ENCODE measurements around the gene SLC25A25.
"Not testable (repeated sequence)": the region's sequence is repeated elsewhere in the genome, so short reads cannot be mapped to it uniquely, and the experiment has no call there.

SLC25A25 gene

DNA sequence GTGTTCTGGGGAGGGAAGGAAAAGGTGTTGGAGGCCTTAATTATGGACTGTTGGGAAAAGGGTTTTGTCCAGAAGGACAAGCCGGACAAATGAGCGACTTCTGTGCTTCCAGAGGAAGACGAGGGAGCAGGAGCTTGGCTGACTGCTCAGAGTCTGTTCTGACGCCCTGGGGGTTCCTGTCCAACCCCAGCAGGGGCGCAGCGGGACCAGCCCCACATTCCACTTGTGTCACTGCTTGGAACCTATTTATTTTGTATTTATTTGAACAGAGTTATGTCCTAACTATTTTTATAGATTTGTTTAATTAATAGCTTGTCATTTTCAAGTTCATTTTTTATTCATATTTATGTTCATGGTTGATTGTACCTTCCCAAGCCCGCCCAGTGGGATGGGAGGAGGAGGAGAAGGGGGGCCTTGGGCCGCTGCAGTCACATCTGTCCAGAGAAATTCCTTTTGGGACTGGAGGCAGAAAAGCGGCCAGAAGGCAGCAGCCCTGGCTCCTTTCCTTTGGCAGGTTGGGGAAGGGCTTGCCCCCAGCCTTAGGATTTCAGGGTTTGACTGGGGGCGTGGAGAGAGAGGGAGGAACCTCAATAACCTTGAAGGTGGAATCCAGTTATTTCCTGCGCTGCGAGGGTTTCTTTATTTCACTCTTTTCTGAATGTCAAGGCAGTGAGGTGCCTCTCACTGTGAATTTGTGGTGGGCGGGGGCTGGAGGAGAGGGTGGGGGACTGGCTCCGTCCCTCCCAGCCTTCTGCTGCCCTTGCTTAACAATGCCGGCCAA lies 40.4 kb downstream of the SLC25A25 start:
- TF ChIP-seq, protein P1, sequence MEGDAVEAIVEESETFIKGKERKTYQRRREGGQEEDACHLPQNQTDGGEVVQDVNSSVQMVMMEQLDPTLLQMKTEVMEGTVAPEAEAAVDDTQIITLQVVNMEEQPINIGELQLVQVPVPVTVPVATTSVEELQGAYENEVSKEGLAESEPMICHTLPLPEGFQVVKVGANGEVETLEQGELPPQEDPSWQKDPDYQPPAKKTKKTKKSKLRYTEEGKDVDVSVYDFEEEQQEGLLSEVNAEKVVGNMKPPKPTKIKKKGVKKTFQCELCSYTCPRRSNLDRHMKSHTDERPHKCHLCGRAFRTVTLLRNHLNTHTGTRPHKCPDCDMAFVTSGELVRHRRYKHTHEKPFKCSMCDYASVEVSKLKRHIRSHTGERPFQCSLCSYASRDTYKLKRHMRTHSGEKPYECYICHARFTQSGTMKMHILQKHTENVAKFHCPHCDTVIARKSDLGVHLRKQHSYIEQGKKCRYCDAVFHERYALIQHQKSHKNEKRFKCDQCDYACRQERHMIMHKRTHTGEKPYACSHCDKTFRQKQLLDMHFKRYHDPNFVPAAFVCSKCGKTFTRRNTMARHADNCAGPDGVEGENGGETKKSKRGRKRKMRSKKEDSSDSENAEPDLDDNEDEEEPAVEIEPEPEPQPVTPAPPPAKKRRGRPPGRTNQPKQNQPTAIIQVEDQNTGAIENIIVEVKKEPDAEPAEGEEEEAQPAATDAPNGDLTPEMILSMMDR (IDR thresholded peaks at IDR 0.05; ENCODE audit: low read depth, low read length) = no peak
- no peak overlapping the region for H3K4me3 ChIP-seq (ENCODE audit: low read depth, low read length)

DNA sequence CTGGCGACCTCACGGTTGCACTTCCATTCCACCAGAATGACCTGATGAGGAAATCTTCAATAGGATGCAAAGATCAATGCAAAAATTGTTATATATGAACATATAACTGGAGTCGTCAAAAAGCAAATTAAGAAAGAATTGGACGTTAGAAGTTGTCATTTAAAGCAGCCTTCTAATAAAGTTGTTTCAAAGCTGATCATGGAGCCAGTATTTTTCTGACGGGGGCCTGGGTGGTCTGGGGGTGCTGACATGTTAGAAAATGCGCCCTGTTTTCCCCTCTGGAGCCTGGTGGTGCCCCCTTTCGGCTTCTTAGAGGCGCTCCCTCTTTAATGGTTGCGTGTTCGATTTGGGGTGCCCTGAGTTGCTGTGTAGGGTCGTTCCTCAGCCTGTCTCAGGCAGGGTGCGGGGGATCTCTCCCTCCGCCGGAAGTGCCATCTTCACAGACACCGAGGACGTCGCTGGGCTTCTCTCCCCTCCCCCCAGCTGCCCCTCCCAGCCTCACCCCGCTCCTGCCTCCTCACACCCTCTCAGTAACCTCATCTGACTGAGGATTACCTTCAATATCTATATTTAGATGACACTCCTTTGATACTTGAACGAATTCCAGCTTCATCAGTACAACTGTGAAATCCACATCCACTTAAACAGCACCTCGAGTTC lies 41.1 kb downstream of the SLC25A25 start:
- H3K4me3 ChIP-seq (ENCODE audit: low read depth, low read length) = no peak overlapping the region
- TF ChIP-seq, protein P1 (IDR thresholded peaks at IDR 0.05; ENCODE audit: low read depth, low read length) = no peak

DNA sequence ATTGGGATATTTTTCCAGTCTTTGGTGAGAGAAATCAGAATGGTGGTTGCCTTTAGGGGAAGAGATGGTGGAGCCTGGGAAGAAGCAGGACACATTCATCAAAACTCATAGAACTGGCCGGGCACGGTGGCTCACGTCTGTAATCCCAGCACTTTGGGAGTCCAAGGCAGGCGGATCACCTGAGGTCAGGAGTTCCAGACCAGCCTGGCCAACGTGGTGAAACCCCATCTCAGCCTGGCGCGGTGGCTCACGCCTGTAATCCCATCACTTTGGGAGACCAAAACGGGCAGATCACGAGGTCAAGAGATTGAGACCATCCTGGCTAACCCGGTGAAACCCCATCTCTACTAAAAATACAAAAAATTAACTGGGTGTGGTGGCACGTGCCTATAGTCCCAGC lies 43.7 kb downstream of the SLC25A25 start:
- H3K4me3 ChIP-seq (ENCODE audit: low read depth, low read length) = not testable (repeated sequence)

DNA sequence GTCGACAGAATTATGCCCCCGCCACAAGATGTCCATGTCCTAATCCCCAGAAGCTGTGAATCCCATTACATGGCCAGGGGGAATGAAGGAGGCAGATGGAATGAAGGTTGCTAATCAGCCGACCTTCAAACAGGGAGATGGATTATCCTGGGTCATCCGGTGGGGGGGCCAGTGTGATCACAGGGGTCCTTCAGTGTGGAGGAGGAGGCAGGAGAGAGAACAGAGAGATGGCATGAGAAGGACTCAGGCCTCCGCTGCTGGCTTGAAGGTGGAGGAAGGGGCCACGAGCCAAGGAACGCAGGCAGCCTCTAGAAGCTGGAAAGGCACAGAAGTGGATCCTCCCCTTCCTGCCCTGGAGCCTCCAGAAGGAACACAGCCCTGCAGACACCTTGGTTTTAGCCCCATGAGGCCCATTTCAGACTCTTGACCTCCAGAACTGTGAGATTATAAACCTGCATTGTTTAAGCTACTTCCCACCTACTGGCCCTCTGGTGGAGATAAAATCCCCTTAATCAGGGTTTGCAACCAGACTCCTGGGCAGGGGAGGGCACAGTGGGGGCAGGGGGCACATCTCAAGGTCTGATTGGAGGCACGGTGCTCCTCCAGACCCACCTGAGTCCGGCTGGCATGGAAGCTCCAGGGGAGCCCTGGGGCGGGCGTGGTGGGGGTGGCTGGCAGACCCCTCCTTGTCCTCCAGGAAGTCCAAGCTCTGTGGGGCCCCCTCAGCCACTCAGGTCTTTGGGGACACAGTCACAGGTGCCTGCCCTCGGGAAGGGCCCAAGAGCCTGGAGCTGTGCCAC lies 45.7 kb downstream of the SLC25A25 start:
- TF ChIP-seq, protein P1 (IDR thresholded peaks at IDR 0.05; ENCODE audit: low read depth, low read length) = no peak
- H3K4me3 ChIP-seq (ENCODE audit: low read depth, low read length) = no peak overlapping the region

DNA sequence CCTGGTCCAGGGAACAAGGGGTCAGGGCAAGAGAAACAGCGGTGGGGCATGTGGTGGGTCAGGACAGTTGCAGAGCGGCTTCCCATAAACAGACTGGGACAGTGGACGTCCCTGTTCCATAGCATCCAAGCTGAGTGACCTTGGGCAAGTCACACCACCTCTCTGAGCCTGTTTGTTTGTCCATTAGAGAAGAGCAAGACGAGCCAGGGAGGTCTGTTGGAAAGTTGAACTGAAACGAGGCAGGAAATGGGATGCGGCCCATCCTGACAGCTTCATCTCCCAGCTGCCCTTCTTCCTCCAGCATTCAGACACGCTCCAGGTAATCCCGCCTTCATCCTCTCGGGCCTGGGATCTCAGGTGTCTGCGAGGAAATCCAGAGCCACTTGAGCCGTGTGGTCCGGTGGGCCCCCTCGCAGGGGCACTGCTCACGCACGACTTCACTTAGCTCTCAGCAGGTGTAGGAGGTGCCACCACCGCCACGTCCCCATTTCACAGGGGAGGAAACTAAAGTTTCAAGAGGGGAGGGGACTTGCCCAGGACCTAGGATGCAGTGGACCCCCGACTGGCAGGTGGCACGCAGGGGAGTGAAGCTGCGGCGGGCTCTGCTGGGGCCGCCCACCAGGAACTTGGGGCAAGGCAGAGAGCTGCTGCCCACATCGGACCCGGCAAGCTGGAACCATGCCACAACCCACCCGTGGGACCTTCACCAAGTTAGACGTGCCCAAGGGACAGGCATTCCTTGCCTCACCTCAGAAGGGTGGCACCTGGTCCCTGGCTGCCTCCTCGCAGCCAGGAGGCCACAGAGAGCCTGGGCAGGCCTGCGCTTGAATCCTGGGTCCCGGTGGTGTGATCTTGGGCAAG lies 46.5 kb downstream of the SLC25A25 start:
- TF ChIP-seq, protein P1 (IDR thresholded peaks at IDR 0.05; ENCODE audit: low read depth, low read length) = no peak
- H3K4me3 ChIP-seq (ENCODE audit: low read depth, low read length) = no peak overlapping the region

DNA sequence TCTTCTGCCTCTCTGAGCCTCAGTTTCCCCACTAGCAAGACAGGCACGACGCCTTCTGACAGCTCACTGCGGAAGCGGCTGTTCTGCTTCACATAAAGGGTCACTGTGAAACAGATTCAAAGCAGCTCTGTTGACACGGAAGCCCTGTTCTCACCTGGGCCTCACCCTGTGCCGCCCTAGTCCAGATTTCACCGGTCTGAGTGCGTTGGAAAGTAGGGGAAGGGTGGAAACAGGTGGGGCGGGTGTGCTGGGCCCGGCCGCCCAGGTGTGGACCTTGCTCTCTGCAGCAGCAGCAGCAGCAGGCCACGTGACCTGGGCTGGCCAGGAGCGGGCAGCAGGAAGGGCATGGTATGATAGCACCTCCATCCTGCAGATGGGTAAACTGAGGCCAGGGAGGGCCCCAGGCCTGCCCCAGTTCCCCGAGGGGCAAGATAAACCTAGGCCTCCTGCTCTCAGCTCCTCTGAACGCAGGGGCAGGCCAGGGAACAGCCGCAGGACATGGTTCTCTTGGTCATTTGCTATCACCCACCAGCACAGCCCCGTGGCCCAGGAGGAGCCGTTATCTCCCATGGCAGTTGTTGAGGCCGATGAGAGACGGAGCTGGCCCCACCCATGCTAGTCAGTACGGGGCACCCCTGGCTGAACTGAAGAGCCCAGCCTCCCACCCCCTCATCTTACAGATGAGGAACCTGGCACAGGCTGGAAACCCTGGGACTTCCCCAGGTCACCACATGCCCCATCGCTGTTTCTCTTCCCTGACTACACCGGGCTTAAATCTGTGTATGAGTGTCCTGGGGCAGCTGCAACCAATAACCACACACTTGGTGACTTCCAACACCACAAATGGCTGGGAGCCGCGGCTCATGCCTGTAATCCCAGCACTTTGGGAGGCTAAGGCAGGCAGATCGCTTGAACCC lies 47.4 kb downstream of the SLC25A25 start:
- no peak overlapping the region for H3K4me3 ChIP-seq (ENCODE audit: low read depth, low read length)
- TF ChIP-seq, protein P1 (IDR thresholded peaks at IDR 0.05; ENCODE audit: low read depth, low read length) = no peak
